ENCODE results near the gene MKKS.

The MKKS gene

GRCh38 chr20:10453241-10453640 lies 19.2 kb upstream of the MKKS start:
- DNase-seq (ENCODE audit: insufficient read length, low spot score): no peak
- no peak for FAIRE-seq

GRCh38 chr20:10449270-10449669 lies 15.2 kb upstream of the MKKS start:
- FAIRE-seq: no peak
- no peak for DNase-seq (ENCODE audit: insufficient read length, low spot score)

DNA sequence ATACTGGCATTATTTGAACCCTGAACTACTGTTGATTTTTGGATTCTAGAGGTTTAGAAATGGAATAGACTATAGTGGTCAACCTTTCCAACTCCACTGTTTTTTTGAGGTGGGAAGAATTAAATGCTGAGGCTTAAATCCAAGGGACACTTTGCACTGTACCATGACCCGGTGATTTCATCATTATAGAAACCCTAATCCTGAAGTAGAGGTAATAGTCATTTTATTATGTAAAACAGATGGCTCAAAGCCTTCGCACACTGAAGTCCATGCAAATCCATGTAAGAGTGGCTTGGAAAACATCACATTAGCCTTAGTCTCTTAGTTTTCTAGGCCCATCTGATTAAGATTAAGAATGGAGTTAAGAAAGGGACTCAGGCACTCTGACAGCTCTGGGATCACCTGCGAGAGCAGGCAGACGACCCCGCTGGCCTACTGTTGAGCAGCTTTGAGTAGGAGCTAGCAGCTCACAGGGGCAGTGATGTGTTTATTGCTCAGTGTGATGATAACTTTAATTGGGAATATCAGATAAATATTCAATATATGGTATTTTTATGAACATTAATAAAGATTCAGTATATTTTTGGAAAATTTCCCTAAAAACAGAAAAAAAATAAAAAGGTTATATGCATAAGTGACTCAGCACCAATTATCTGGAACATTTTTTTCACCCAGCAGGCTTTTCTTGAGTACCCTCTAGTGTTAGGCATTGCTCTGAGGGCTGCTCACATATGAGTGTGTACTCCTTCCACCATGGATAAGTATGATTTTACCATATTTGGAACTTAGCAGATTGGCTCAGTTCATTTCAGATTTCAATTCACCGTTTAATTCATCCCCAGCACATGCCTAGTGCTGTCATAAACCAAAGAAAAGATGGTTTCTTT lies 14.5 kb upstream of the MKKS start:
- DNase-seq (ENCODE audit: insufficient read length, low spot score) (no peak), FAIRE-seq (no peak)

- FAIRE-seq: peak; percentile 60
- DNase-seq (ENCODE audit: insufficient read length, low spot score): peak; percentile 79
Measured at GRCh38 chr20:10447028-10447427, 13.0 kb upstream of the MKKS start.

DNA sequence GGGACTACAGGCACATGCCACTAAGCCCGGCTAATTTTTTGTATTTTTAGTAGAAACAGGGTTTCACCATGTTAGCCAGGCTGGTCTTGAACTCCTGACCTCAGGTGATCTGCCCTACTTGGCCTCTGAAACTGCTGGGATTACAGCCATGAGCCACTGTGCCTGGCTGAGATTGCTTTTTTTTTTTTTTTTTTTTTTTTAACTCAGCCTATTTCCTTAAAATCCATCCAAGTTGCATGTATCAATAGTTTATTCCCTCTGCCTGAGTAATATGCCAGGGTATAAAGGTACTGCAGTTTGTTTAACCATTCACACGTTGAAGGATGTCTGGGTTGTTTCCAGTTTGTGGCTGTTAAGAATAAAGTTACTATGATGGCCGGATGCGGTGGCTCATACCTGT lies 11.7 kb upstream of the MKKS start:
- FAIRE-seq: no peak
- DNase-seq (ENCODE audit: insufficient read length, low spot score): no peak

GRCh38 chr20:10443936-10444335 lies 9.9 kb upstream of the MKKS start:
- DNase-seq (ENCODE audit: insufficient read length, low spot score): no peak
- no peak for FAIRE-seq

GRCh38 chr20:10438217-10438616 lies 4.2 kb upstream of the MKKS start:
- DNase-seq (ENCODE audit: insufficient read length, low spot score) (no peak), FAIRE-seq (no peak)

- no peak for DNase-seq (ENCODE audit: insufficient read length, low spot score)
- no peak for FAIRE-seq
Measured at GRCh38 chr20:10436053-10436699, 2.2 kb upstream of the MKKS start.

DNA sequence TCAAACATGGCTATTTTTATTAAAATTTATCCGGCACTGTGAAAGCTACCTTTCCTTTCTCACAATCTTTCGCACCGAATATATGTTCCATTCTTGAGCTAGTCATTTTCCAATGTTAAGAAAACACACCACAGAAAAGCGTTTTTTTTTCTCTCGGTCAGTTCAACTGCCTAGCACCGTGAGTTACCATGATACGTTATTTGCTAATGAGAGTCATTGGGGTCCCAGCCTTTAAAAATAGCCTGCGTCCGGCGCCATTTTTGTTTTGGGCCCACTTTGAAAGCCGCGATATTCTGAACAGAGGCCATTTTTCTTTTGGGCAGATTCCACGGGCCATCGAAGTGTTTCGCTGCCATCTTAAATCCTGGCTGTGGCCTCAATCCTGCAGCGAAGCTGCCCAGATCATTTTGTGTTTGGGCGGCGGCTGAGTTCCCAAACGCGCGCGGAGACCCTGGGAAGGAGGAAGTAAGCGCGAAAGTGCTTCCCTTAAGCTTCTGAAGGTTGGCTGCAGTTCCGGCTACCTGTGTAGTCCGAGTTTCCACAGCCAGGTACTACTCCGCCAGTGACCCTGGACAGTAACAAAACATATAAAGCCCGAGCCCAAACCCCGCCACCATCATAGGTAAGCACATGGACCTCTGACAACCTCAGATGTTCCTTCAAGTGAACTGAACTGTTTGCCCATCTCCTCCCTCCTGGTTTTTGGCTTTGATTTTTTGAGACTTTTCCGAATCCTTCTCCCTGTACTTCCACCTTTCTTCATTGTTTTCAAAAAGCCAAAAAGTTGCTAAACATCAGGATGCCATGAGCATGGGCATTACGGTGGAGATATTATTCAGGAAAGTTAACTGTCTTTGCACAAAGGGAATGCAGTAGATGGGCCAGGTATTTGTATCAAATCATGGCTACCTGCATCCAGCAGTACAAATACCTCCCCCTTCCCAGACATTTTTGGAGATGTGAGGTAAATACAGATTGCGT lies 1.1 kb upstream of the MKKS start, which contains the start of gene SLX4IP:
Gene SLX4IP (plus strand): TSS at position 474 of the 981 bp plus-strand sequence. CDS start 22,900 bp downstream, outside the sequence.
- peak; percentile 70 for FAIRE-seq

GRCh38 chr20:10434467-10434831 lies 427 bp upstream of the MKKS start:
- peak; percentile 87 for DNase-seq (ENCODE audit: insufficient read length, low spot score)
- no peak for FAIRE-seq

More for the DNA sequence above, 1.1 kb upstream of the MKKS start, which contains the start of gene SLX4IP:
- DNase-seq (ENCODE audit: insufficient read length, low spot score): peak; percentile 80

GRCh38 chr20:10433014-10433622 lies 904 bp downstream of the MKKS start:
- no peak for DNase-seq (ENCODE audit: insufficient read length, low spot score)

GRCh38 chr20:10432079-10432478 lies 1.9 kb downstream of the MKKS start:
- FAIRE-seq: no peak

More at GRCh38 chr20:10433014-10433622, 904 bp downstream of the MKKS start:
- FAIRE-seq: no peak

DNA sequence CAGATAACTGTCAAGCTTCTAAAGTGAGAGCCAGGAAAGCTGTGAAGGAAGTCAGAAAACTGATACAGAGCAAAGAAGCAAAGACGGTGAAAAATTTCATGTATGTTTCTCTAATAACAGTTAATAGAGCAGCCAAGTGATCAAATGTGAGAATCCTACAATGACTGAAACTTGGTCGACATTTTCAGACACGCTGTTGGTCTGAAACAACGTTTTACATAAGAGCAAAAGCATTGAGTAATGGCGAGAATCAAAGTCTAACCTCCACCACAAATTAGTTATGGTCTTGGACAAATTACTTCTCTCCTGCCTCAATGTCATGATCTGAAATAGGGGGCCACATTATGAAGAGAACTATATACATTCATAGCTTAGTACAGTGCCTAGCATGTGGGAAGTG lies 3.3 kb downstream of the MKKS start:
- FAIRE-seq (no peak), DNase-seq (ENCODE audit: insufficient read length, low spot score) (no peak)

More at GRCh38 chr20:10432079-10432478, 1.9 kb downstream of the MKKS start:
- DNase-seq (ENCODE audit: insufficient read length, low spot score): no peak

DNA sequence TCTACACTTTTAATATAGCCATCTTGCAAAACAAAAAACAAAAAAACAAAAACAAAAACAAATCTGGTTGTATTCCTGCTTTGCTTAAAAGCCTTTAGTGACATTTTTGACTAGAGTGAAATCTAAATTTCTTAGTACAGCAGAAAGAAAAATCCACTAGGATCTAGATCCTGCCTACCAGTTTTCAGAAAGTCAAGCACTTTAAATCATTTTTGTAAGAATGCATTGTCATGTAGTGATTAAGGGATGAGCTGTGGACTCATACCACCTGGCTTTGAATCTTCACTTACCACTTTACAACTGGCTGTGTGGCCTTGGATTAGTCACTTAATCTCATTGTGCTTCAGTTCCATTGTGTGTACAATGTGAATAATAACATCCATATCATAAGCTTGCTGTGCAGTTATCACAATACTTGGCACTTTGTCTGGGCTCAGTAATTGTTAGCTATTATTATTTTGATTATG lies 4.0 kb downstream of the MKKS start:
- FAIRE-seq (no peak), DNase-seq (ENCODE audit: insufficient read length, low spot score) (no peak)

DNA sequence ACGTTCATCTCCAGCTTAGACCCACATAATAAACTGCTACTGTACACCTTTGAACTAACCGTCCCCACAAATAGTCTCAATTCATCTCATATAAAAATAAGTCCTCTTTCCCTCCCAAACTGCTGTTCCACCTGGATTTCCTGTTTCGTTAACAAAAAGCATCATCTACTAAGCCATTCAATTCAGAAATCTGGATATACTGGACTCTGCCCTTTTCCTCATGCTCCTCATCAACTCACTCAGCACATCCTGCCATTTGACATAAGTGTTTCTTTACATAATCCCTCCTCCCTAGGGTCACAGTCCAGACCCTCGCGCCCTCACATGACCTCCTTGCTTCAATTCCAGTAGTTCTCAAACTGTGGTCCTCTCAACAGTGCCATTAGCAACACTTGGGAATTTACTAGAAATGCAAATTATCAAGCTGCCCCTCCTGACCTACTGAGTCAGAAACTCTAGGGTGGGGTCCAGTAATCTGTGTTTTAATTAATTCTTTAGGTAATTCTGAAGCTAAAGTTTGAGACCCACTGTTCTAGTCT lies 4.5 kb downstream of the MKKS start:
- no peak for FAIRE-seq
- no peak for DNase-seq (ENCODE audit: insufficient read length, low spot score)

DNA sequence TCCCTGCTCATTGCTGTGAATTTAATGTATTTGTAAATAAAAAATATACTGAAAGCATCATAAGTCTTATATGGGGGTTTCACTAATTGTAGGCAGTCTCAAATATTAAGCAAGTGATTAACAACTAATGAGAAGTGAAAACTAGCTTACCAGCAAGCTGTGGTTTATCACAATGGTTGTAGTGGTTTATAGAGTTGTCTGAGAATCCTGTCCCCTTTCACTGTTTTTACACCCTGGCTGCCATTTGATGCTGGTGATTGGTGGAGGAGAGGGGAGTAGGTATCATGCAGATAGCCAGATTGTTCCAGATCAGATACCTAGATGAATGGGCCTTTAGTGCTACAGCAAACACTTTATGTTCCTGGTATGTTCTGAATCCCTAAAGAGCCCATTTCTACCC lies 6.0 kb downstream of the MKKS start:
- FAIRE-seq (no peak), DNase-seq (ENCODE audit: insufficient read length, low spot score) (no peak)

- DNase-seq (ENCODE audit: insufficient read length, low spot score) (no peak), FAIRE-seq (no peak)
Measured at GRCh38 chr20:10427060-10427692, 6.8 kb downstream of the MKKS start.

- no peak for DNase-seq (ENCODE audit: insufficient read length, low spot score)
- no peak for FAIRE-seq
Measured at GRCh38 chr20:10423735-10424134, 10.3 kb downstream of the MKKS start.

DNA sequence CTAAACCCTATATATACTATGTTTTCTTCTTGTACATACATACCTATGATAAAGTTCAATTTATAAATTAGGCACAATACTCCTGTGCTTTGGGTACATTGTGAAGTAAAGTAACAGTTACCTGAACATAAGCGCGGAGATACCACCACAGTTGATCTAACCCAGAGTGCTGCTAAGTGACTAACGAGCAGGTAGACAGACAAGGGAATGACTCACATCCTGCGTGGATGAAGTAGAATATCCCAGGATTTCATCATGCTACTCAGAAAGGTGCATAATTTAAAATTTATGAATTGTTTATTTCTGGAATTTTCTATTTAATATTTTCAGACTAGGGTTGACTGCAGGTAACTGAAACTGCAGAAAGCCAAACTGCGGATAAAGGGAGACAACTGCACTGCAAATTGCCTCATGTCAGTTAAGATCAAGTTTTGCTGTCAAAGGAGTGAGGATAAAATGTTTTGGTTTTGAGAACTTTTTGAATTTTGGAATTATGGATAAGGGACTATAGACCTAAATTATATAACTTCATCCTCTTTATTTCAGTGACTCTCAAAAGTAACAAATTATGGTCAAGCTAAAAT lies 14.4 kb downstream of the MKKS start:
- no peak for DNase-seq (ENCODE audit: insufficient read length, low spot score)
- no peak for FAIRE-seq
